Esophagus muscularis mucosa (tissue), 4 donors: ENCODE data around the gene PTPRK. TPM values are rescaled to one million over a fixed set of nuclear protein-coding genes. Genes with fewer than 3 reads are reported as not detected.

ENCODE experiments used
- DNase-seq: peaks from one replicate; pipeline ENCODE4 v3.0.0-alpha.2; 2017; ENCODE audit errors: extremely low spot score
- H3K27ac ChIP-seq, 4 donors: fragments of 200-600 bp; sonication (generic); replicated peaks in 1 of 4; 1 replicate in 3 of 4; 2 replicates in 1 of 4; pipeline ENCODE4 v1.5.1; 2016 to 2019; ENCODE audit warnings: mild to moderate bottlenecking in 1 of 4
- H3K27me3 ChIP-seq, 4 donors: fragments of 200-600 bp; sonication (generic); one replicate each; pipeline versions ENCODE4 v1.5.1 to v1.6.0; 2016 to 2019
- H3K36me3 ChIP-seq, 4 donors: fragments of 200-600 bp; sonication (generic); one replicate each; pipeline ENCODE4 v1.5.1; 2016 to 2019
- H3K4me1 ChIP-seq, 4 donors: fragments of 200-600 bp; sonication (generic); one replicate each; pipeline ENCODE4 v1.5.1; 2016 to 2019
- H3K4me3 ChIP-seq, 4 donors: fragments of 200-600 bp; sonication (generic); 1 replicate in 2 of 4; 2 replicates in 2 of 4; pipeline ENCODE4 v1.5.1; 2016 to 2019; ENCODE audit warnings: mild to moderate bottlenecking in 4 of 4, moderate library complexity in 1 of 4
- H3K9me3 ChIP-seq, 4 donors: fragments of 200-600 bp; sonication (generic); 1 replicate in 3 of 4; 2 replicates in 1 of 4; pipeline ENCODE4 v1.5.1; 2016 to 2019
- CTCF ChIP-seq, 3 experiments: fragments of 200-600 bp in 2 of 3; fragments of 450-650 bp in 1 of 3; sonication (generic) in 2 of 3; IDR thresholded peaks; one replicate each; pipeline ENCODE4 v1.5.1; 2017 to 2019; ENCODE audit warnings: antibody characterized with exemption in 3 of 3, mild to moderate bottlenecking in 2 of 3, moderate library complexity in 1 of 3
- EP300 ChIP-seq: sonication (generic); formaldehyde crosslinking; IDR thresholded peaks from one replicate; pipeline ENCODE4 v1.6.1; 2017; ENCODE audit warnings: antibody characterized with exemption
- POLR2A ChIP-seq: fragments of 450-650 bp; IDR thresholded peaks from one replicate; pipeline ENCODE4 v1.6.1; 2017; ENCODE audit warnings: antibody characterized with exemption, moderate library complexity, mild to moderate bottlenecking, low read depth
- POLR2AphosphoS5 ChIP-seq, 2 donors: sonication (generic); formaldehyde crosslinking; IDR thresholded peaks; one replicate each; pipeline ENCODE4 v1.6.1; 2017; ENCODE audit warnings: antibody characterized with exemption in 2 of 2
- WGBS: methylation state at CpG from one replicate; pipeline ENCODE4 v1.1.5; 2018; 5-methylcytosine and 5-hydroxymethylcytosine counted together
- intact Hi-C: fragments of 100-400 bp; cut with DNase I; formaldehyde crosslinking; loops from one replicate; pipeline ENCODE4 v1.15.1; 2023
- total RNA-seq, 4 donors: library from RNA; depleted of rRNA; stranded (reverse); fragments of >200 nt; gene quantifications; one replicate each; pipeline versions ENCODE4 v1.1.0 to v1.2.1, GENCODE V29; 2016

PTPRK gene
- total RNA-seq, 4 donors from 2014 or later = 36.8 to 53.1 (median 43.8) TPM

- WGBS = 92% methylated on average over 5 of the region's 5 CpGs
- Histone ChIP-seq H3K4me1 (no peaks in the 10 kb centered on the region), H3K27ac (no peak overlapping the region), H3K9me3 (no peaks in the 10 kb centered on the region), H3K4me3 (no peak overlapping the region), H3K27me3 (no peaks in the 10 kb centered on the region), H3K36me3 (no peaks in the 10 kb centered on the region)
- TF ChIP-seq POLR2A = no peak
- TF ChIP-seq POLR2AphosphoS5 (IDR thresholded peaks at IDR 0.05) = no peak
- TF ChIP-seq EP300 = no peak
- TF ChIP-seq CTCF (IDR thresholded peaks at IDR 0.05) = no peak
- intact Hi-C loops = no loop called here
- DNase-seq = no peak
Measured at GRCh38 chr6:127952176-127952575, 568.2 kb downstream of the PTPRK start.

GRCh38 chr6:127951172-127951917 is 569.1 kb downstream of the PTPRK start:
- WGBS = 89% methylated on average over 2 of the region's 2 CpGs
- intact Hi-C loops = no loop called here
- H3K9me3 ChIP-seq = peaks cover 0 to 5% (median 2%) of the 10 kb centered on the region in 4 donors
- no peak overlapping the region for H3K27ac ChIP-seq
- H3K4me3 ChIP-seq = no peak overlapping the region
- no peaks in the 10 kb centered on the region for H3K4me1 ChIP-seq
- H3K27me3 ChIP-seq = no peaks in the 10 kb centered on the region
- no peak for DNase-seq
- no peaks in the 10 kb centered on the region for H3K36me3 ChIP-seq
- no peak for TF ChIP-seq POLR2AphosphoS5 (IDR thresholded peaks at IDR 0.05)
- TF ChIP-seq POLR2A = no peak
- TF ChIP-seq EP300 = no peak
- no peak for TF ChIP-seq CTCF (IDR thresholded peaks at IDR 0.05)

- Histone ChIP-seq H3K36me3 (no peaks in the 10 kb centered on the region), H3K27me3 (no peaks in the 10 kb centered on the region), H3K9me3 (peaks cover 0 to 5% (median 2%) of the 10 kb centered on the region in 4 donors), H3K4me1 (no peaks in the 10 kb centered on the region), H3K4me3 (no peak overlapping the region), H3K27ac (no peak overlapping the region)
- 86% methylated on average over 8 of the region's 8 CpGs for WGBS
- no peak for DNase-seq
- intact Hi-C loops = no loop called here
- TF ChIP-seq POLR2A (no peak), POLR2AphosphoS5 (IDR thresholded peaks at IDR 0.05) (no peak), CTCF (IDR thresholded peaks at IDR 0.05) (no peak), EP300 (no peak)
Measured at GRCh38 chr6:127950566-127951145, 569.7 kb downstream of the PTPRK start.

GRCh38 chr6:127949251-127949650 is 571.1 kb downstream of the PTPRK start:
- Histone ChIP-seq H3K4me3 (no peak overlapping the region), H3K4me1 (no peaks in the 10 kb centered on the region), H3K36me3 (no peaks in the 10 kb centered on the region), H3K27ac (no peak overlapping the region), H3K27me3 (no peaks in the 10 kb centered on the region), H3K9me3 (peaks cover 0 to 5% (median 2%) of the 10 kb centered on the region in 4 donors)
- WGBS = 96% methylated on average over 3 of the region's 3 CpGs
- TF ChIP-seq POLR2AphosphoS5 (IDR thresholded peaks at IDR 0.05) (no peak), EP300 (no peak), POLR2A (no peak), CTCF (IDR thresholded peaks at IDR 0.05) (no peak)
- DNase-seq = no peak
- intact Hi-C loops = no loop called here
